Pancreas (tissue), 10 donors: ENCODE measurements around the gene CDKAL1. TPM values are rescaled to one million over a fixed set of nuclear protein-coding genes. Genes with fewer than 3 reads are reported as not detected.

Experiments used
- ATAC-seq, 4 donors: fragments of 200-7000 bp; cut with Tn5 transposase; one replicate each; pipeline versions ENCODE4 v1.8.0 to v1.9.1; 2020; ENCODE audit warnings: mild to moderate bottlenecking in 4 of 4, moderate library complexity in 4 of 4
- DNase-seq, 6 donors: peaks; one replicate each; pipeline ENCODE4 v3.0.0-alpha.2; 2020
- FAIRE-seq: peaks from 2 replicates; lab custom pipeline; 2012; peaks lifted over from hg19 to GRCh38; lab: Jason Lieb, UNC
- H3K27ac ChIP-seq, 4 donors: fragments of 200-600 bp; sonication (generic); 1 replicate in 3 of 4; 2 replicates in 1 of 4; pipeline versions ENCODE4 v1.5.0 to v1.8.0; 2020
- H3K27me3 ChIP-seq, 4 donors: fragments of 200-600 bp; one replicate each; pipeline ENCODE4 v1.8.0; 2021
- H3K36me3 ChIP-seq, 3 donors: fragments of 200-600 bp; sonication (generic) in 1 of 3; one replicate each; pipeline versions ENCODE4 v1.5.0 to v1.8.0; 2020 to 2021
- H3K4me1 ChIP-seq, 3 donors: fragments of 200-600 bp; one replicate each; pipeline ENCODE4 v1.8.0; 2021
- H3K4me3 ChIP-seq, 4 donors: fragments of 200-600 bp; sonication (generic) in 2 of 4; one replicate each; pipeline versions ENCODE4 v1.5.0 to v1.8.0; 2020 to 2021
- H3K9me3 ChIP-seq, 4 donors: fragments of 200-600 bp; one replicate each; pipeline ENCODE4 v1.8.0; 2021
- CTCF ChIP-seq, 4 donors: fragments of 200-600 bp; sonication (generic) in 3 of 4; IDR thresholded peaks; one replicate each; pipeline versions ENCODE4 v1.5.0 to v1.8.0; 2021; ENCODE audit warnings: antibody characterized with exemption in 4 of 4
- WGBS, 2 donors: extraction: QIAGEN DNeasy Blood & Tissue Kit; methylation state at CpG; one replicate each; pipeline ENCODE4 v1.1.7; 2013; 5-methylcytosine and 5-hydroxymethylcytosine counted together
- intact Hi-C, 3 donors: fragments of 100-400 bp; cut with DNase I; formaldehyde crosslinking; loops; one replicate each; pipeline versions ENCODE4 v1.11.1 to v1.14.2; 2022
- polyA plus RNA-seq, 2 donors: library from polyadenylated mRNA; stranded (reverse); fragments of 200-250 nt; gene quantifications; one replicate each; pipeline ENCODE4 v1.2.3, GENCODE V29; 2013
- total RNA-seq, 6 donors: library from RNA; stranded (reverse); fragmentation: NEBNext Ultra II Directional in 4 of 6; extraction: Animal tissue kit (Norgen Biotek cat#: 25700) in 4 of 6; gene quantifications; one replicate each; pipeline versions ENCODE4 v1.2.1 to v1.2.4, GENCODE V29; 2021 to 2023
- donor health status: healthy with polysubstance abuse.
- donor health status: DM: no; HTN: no; CAD: no; lungs with moderate emphysema.
- donor health status: DM: no; HTN: no; CAD: no.
- donor health status: control.
- donor health status: control.
- donor health status: Bipolar disorder and iron deficiency.
- donor health status: DM: yes; HTN: yes; CAD: no.
- donor health status: DM: no; HTN: no; CAD: no.
- donor health status: DM: no; HTN: no; CAD: no.
- donor health status: DM: yes; HTN: yes; CAD: no.

The CDKAL1 gene
- total and polyA plus RNA-seq, 8 donors = 3.3 to 11.7 (median 8.2) TPM

DNA sequence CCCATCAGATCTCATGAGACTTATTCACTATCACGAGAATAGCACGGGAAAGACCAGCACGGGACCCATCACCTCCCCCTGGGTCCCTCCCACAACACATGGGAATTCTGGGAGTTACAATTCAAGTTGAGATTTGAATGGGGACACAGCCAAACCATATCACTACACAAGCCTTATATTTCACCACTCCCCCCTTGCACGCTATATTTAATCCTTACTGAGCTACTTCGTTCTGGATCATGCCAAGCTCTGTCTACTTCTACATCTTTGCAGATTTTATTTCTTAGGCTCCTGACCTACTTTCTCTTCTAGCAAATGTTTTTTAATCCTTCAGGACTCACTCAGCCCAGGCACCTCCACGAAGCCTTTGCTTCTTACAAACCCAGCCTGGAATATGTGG is 606.7 kb downstream of the CDKAL1 start:
- intact Hi-C loops = no loop called here

GRCh38 chr6:21141616-21142303 is 607.5 kb downstream of the CDKAL1 start:
- WGBS, 2 donors = 95 to 100% methylated on average over 1 of the region's 1 CpG
- no peak for ATAC-seq
- H3K36me3 ChIP-seq = no peaks in the 10 kb centered on the region
- intact Hi-C loops = no loop called here
- DNase-seq = no peak
- FAIRE-seq = no peak
- H3K4me1 ChIP-seq = no peaks in the 10 kb centered on the region
- H3K9me3 ChIP-seq = no peaks in the 10 kb centered on the region
- no peak overlapping the region for H3K4me3 ChIP-seq
- no peak for TF ChIP-seq CTCF (IDR thresholded peaks at IDR 0.05)
- no peak overlapping the region for H3K27ac ChIP-seq
- no peaks in the 10 kb centered on the region for H3K27me3 ChIP-seq

More for the DNA sequence above, 606.7 kb downstream of the CDKAL1 start:
- FAIRE-seq (no peak), DNase-seq (no peak), ATAC-seq (no peak)
- Histone ChIP-seq H3K27ac (no peak overlapping the region), H3K4me1 (no peaks in the 10 kb centered on the region), H3K27me3 (no peaks in the 10 kb centered on the region), H3K36me3 (no peaks in the 10 kb centered on the region), H3K9me3 (no peaks in the 10 kb centered on the region), H3K4me3 (no peak overlapping the region)
- TF ChIP-seq CTCF (IDR thresholded peaks at IDR 0.05) = no peak
- WGBS, 2 donors = 99% methylated on average over 6 of the region's 6 CpGs

- no peak for TF ChIP-seq CTCF (IDR thresholded peaks at IDR 0.05)
- H3K27ac ChIP-seq = no peak overlapping the region
- ATAC-seq (no peak), DNase-seq (no peak), FAIRE-seq (no peak)
- no peaks in the 10 kb centered on the region for H3K27me3 ChIP-seq
- no peak overlapping the region for H3K4me3 ChIP-seq
- H3K9me3 ChIP-seq = no peaks in the 10 kb centered on the region
- no peaks in the 10 kb centered on the region for H3K36me3 ChIP-seq
- 91 to 97% methylated on average over 3 of the region's 3 CpGs for WGBS, 2 donors
- H3K4me1 ChIP-seq = no peaks in the 10 kb centered on the region
- intact Hi-C loops = no loop called here
Measured at GRCh38 chr6:21142741-21143140, 608.5 kb downstream of the CDKAL1 start.

DNA sequence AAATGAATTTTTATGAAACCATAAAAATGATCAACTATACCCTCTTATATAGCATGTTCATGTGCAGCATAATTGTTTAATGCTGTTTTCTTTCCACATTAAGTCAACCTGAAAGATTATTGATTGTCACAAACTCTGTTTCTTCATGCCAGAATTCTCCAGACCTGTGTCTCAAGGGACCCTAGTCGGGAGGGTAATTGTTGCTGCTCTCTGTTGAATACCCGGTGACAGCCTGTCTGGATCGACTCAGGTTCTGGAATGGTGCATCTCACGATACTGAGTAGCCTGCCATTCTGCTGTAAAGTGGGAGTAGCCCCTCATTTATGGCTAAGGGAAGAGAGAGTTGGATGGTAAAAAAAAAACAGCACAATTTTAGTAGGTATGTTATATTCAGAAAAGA is 609.4 kb downstream of the CDKAL1 start:
- no peaks in the 10 kb centered on the region for H3K9me3 ChIP-seq
- no peak for DNase-seq
- H3K4me1 ChIP-seq = no peaks in the 10 kb centered on the region
- H3K36me3 ChIP-seq = no peaks in the 10 kb centered on the region
- TF ChIP-seq CTCF (IDR thresholded peaks at IDR 0.05) = no peak
- H3K27ac ChIP-seq = no peak overlapping the region
- intact Hi-C loops = no loop called here
- no peaks in the 10 kb centered on the region for H3K27me3 ChIP-seq
- 75 to 86% methylated on average over 4 of the region's 4 CpGs for WGBS, 2 donors
- no peak for FAIRE-seq
- ATAC-seq = no peak
- no peak overlapping the region for H3K4me3 ChIP-seq

DNA sequence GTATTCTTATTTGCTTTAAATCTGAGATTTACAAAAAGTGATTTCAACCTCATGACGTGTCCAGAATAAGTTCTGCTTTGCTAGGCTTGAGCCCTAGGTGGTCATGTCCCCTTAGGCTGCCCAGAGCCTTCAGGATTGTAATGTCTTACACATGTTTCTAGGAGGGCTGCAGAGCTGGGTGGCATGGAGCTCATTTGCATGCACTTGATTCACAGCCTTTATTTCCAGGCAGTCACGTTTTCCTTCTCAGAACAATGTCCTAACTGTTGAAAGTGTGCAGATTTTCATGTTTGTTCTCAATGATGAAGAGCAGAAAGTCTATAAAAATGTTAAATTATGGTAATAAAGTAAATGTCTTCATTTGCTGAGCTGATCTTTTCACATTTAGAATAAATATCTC is 610.7 kb downstream of the CDKAL1 start:
- Histone ChIP-seq H3K27me3 (no peaks in the 10 kb centered on the region), H3K27ac (no peak overlapping the region), H3K9me3 (no peaks in the 10 kb centered on the region), H3K36me3 (no peaks in the 10 kb centered on the region), H3K4me1 (no peaks in the 10 kb centered on the region), H3K4me3 (no peak overlapping the region)
- no peak for ATAC-seq
- DNase-seq = no peak
- TF ChIP-seq CTCF (IDR thresholded peaks at IDR 0.05) = no peak
- no peak for FAIRE-seq
- intact Hi-C loops = no loop called here
- WGBS, 2 donors = 85 to 94% methylated on average over 2 of the region's 2 CpGs
